ENCODE results near the gene JAZF1.

The JAZF1 gene

DNA sequence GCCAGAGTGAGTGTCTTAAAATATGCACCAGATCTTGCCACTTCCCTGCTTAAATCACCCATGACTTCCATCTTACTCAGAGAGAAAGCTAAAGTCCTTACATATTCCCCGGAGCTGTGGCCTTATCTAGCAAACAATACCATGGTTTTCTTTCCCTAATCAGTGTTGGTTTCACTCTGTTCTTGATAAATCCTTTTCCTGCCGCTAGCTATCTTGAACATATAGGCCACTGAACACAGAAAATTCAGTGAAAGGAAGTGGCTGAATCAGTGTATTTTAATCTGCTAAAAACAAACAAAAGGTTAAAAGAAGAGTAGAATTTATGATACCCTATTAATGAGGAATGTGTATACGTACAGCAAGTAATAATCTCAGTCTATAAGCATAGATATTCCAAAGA, 42.0 kb upstream of the JAZF1 start:
- no peak for TF ChIP-seq ZFX (IDR thresholded peaks at IDR 0.05; ENCODE audit: borderline replicate concordance)
- TF ChIP-seq, protein P1, sequence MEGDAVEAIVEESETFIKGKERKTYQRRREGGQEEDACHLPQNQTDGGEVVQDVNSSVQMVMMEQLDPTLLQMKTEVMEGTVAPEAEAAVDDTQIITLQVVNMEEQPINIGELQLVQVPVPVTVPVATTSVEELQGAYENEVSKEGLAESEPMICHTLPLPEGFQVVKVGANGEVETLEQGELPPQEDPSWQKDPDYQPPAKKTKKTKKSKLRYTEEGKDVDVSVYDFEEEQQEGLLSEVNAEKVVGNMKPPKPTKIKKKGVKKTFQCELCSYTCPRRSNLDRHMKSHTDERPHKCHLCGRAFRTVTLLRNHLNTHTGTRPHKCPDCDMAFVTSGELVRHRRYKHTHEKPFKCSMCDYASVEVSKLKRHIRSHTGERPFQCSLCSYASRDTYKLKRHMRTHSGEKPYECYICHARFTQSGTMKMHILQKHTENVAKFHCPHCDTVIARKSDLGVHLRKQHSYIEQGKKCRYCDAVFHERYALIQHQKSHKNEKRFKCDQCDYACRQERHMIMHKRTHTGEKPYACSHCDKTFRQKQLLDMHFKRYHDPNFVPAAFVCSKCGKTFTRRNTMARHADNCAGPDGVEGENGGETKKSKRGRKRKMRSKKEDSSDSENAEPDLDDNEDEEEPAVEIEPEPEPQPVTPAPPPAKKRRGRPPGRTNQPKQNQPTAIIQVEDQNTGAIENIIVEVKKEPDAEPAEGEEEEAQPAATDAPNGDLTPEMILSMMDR (IDR thresholded peaks at IDR 0.05), result no peak
- no peak overlapping the region for H3K27ac ChIP-seq

DNA sequence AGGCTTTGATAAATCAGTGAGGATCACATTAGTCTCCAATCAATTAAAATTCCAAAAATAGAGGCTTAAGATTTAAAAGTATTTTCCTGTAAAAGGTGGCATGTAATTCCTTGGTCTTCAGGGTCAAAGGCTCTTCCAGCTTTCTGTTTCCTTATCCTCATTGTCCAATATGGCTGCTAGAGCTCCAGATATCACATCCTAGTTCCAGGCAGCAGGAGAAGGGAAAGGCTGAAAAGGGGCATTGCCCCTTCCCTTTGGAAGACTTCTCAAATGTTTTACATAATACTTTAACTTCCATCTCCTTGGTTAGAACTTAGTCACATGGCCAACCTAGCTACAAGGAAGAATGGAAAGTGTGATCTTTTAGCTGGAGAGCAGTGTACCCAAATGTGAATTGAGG, 39.2 kb upstream of the JAZF1 start:
- TF ChIP-seq, protein P1 (IDR thresholded peaks at IDR 0.05), result no peak
- no peak for TF ChIP-seq ZFX (IDR thresholded peaks at IDR 0.05; ENCODE audit: borderline replicate concordance)
- H3K27ac ChIP-seq, result no peak overlapping the region

DNA sequence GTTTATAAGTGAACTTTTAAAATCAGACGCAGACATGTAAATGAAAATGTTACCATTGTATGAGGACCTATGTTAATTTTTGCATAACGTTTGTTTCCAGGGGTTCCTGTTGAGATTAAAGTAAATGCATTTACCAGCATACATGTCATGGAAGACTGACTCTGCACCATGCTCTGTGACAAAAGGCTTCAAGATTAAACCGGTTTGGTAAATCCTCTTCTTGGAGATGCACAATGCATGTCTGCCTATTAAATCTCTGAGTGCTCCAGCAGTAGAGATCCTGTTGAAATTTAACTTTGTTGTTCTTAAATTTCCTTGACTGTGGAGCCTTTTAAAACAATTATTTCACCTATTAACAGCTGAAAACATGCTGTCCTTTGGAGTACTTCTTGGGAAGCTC, 36.5 kb upstream of the JAZF1 start:
- no peak overlapping the region for H3K27ac ChIP-seq
- TF ChIP-seq, protein P1 (IDR thresholded peaks at IDR 0.05), result no peak

GRCh38 chr7:28211006-28211405, 30.4 kb upstream of the JAZF1 start:
- TF ChIP-seq, protein P1 (IDR thresholded peaks at IDR 0.05), result no peak
- no peak for TF ChIP-seq ZFX (IDR thresholded peaks at IDR 0.05; ENCODE audit: borderline replicate concordance)
- H3K27ac ChIP-seq, result no peak overlapping the region

DNA sequence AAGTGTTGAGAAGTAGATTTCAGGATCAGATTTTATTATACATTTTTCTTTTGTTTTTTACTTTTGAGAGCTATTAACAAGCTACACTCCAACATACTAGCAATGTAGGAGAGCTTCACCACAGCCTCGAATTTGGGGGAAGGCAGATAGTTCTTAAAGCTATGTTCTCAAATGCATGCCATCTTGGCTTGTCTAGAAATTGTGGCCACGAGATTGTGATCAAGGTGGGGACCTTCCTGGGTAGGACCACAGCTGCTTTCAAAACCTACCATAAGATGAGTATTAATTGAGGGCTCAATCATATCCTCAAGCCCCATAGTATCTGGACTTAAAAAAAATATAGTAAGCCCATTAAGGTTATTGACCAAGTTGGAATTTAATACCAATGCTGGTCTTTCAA, 27.9 kb upstream of the JAZF1 start:
- H3K27ac ChIP-seq, result no peak overlapping the region
- TF ChIP-seq, protein P1 (IDR thresholded peaks at IDR 0.05), result no peak
- TF ChIP-seq ZFX (IDR thresholded peaks at IDR 0.05; ENCODE audit: borderline replicate concordance), result no peak

GRCh38 chr7:28207486-28208158, 27.0 kb upstream of the JAZF1 start:
- TF ChIP-seq, protein P1 (IDR thresholded peaks at IDR 0.05), result no peak
- TF ChIP-seq ZFX (IDR thresholded peaks at IDR 0.05; ENCODE audit: borderline replicate concordance), result no peak

GRCh38 chr7:28205506-28205905, 24.9 kb upstream of the JAZF1 start:
- no peak for TF ChIP-seq ZFX (IDR thresholded peaks at IDR 0.05; ENCODE audit: borderline replicate concordance)
- TF ChIP-seq, protein P1 (IDR thresholded peaks at IDR 0.05), result no peak
- no peak overlapping the region for H3K27ac ChIP-seq

More at GRCh38 chr7:28207486-28208158, 27.0 kb upstream of the JAZF1 start:
- no peak overlapping the region for H3K27ac ChIP-seq

All from 22Rv1 (cell line).